Activated CD4-positive, CD25-positive, alpha-beta regulatory T cell treated with anti-CD3 and anti-CD28 coated beads, Interleukin-2, amount 50 U/mL, for 16 hours (primary cell): ENCODE data around the gene SAMD7.

Source experiments
- DNase-seq: peaks from one replicate; pipeline ENCODE4 v3.0.0-alpha.2; 2020; ENCODE audit warnings: low read depth, low spot score

Gene SAMD7

DNA sequence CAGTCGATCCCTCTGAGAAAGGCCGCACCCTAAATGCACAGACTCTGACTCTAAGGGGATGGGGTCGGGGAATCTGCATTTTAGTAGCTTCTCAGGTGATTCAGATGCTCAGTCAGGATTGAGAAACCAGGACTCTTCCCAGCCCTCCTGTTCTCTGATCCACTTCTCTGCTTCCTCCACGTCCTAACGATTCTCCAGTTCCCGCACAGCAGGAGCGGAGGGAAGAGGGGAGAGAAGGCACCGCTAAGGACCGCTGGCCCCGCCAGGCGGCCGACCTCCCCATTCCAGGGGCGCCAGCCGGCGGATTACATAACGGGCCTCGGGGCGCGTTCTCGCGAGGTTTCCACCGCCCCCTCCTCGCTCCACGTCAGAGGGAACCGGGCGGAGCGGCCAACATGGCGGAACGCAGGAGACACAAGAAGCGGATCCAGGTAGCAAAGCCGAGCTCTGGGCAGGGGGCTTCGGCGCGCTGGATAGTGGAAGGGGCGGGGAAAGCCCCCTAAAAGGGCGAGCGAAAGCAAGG is 55.1 kb downstream of the SAMD7 start, which contains the start of gene SEC62:
TSS of gene SEC62 (plus strand) at position 380 of the 523 bp plus-strand sequence. CDS start at position 396, 16 bp downstream.
- DNase-seq, result peak; percentile 88

DNA sequence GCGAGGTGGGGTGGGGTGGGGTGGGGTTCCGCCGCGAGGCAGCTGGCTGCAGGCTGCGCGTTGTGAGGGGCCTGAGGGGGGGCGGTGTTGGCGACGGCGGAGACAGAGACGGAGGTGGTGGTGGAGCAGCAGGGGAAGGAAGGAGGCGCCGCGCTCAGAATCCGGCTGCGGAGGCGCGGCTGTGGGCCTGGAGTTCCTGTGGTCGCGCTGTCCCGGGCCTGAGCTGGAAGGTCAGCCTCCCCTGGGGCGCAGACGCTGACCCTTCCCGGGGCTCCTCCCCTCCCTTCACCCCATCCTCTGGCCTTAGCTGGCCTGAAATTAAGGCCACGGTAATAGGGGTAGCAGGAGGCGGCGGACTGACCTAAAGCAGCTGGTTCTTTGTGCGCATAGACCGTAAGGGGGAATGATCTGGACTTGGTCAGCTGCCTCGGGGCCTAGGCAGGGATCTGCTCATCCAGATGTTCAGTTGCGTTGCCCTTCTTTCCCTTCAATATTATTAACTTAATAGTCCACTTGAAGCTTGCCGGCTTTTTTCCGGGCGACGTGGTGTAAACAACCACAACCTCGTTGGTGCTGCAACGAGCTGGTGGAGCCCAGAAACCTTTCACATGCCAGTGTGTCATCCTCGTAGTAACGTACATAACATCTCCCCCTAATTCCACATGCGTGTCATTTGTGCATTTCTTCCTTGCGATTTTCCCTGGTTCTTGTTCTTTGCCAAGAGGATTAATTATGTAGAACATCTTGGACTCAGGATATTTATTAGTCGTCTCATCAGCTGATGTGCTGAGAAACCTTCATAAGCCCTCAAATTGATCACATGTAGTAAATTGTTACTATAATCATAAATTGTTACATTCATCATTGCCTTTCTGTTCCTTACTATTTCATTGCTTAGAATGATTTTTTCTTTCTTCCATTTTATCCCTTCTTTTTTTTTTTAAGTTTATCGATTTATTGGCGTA is 55.9 kb downstream of the SAMD7 start:
- peak; percentile 2 for DNase-seq

DNA sequence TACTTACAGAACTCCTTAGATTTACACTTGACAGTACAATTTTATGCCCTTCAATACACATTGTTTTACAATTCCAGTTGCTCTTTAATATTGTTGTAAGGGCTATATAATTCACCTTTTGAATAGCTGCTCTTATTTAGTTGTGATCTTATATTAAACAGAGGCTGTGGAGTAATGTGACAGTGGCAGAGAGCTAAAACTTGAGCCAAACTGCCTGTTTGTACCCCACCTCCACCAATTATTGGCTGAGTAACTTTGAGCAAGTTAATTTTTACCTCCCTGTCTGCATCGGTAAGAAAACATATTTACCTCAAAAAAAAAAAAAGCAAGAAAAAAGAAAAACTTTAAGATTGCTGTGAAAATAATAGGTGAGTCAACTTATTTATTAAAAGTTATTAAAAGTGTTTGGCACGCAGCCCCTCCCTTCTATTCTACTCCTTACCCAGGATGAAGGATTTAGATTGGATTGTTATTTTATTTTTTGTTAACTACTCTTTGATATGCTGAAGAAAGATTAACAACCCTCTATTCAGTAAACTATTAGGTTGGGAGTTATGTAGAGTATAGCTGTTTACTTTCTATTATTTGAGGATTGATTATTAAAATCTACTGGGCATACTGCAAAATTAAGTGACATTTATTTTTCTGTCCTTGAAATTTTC is 57.0 kb downstream of the SAMD7 start:
- DNase-seq, result no peak

DNA sequence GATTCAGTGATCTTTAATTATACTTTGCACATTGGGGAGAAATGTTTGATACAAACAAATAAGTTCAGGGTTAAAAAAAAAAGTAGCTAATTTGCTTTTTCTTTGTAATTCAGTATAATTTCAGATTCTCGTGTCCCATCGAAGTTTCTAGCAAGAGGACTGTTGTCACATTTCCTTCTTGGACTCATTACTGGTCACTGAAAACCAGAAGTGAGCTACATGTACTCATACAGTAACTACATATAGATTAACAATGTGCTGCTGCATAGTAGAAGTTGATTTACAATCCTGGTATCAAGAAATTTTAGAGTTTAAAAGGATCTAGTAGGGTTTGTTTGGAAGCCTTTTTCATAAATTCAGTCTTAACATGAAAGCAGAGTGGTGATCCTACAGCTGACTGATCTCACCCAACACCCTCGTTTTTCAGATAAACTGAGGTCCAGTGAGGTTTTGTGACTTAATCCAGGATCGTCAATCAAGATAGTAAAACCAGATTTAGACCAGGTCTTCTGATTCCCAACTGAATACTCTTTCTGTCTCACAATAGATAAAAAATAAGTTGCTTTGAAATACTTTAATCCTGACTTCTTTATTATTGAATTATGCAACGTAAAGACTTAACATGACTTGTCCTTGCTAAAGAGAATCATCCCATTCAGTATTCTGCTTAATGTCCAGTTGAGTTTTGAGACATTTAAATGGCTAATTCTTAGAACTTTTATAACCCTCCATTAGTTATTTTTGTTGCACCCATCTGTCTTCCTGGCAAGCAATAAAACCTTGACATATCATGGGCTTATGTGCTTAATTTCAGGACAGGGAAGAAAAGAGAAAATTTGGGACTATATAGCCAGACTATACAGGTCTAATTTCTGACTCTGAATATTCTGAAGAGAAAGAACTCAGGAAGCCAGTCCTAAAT is 58.1 kb downstream of the SAMD7 start:
- DNase-seq, result no peak

DNA sequence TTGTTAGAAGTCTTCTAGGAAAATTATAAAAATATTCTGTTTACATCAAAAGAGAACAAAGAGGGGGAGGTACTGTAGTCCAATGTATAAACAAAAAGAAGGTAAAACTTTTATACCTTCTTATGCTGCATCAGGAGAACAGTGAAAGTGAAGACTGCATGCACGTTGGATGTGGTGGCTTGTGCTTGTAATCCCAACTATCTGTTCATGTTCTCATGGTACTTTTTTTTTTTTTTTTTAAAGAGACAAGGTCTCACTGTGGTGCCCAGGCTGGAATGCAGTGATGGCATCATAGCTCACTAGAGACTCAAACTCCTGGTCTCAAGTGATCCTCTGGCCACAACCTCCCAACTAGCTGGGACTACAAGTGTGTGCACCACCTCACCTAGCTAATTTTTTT is 59.5 kb downstream of the SAMD7 start:
- DNase-seq, result no peak

DNA sequence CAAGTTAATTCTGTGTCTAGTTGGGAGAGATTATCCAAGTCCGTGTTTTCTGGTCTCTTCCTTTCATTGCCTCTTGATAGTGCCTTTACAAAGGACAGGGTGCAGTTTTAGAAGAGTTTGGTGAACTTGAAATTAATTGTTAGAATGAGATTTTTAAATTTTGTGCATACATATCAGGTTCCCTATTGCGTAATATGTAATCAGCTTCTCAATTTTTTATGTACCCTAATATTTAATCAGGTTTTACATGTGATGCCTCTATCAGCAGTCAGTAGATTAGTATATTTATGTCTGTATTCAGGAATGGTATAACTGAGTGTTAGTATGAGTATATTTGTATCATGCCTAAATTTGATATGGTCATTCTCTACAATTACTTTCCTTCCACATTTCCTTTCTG is 60.1 kb downstream of the SAMD7 start:
- no peak for DNase-seq

DNA sequence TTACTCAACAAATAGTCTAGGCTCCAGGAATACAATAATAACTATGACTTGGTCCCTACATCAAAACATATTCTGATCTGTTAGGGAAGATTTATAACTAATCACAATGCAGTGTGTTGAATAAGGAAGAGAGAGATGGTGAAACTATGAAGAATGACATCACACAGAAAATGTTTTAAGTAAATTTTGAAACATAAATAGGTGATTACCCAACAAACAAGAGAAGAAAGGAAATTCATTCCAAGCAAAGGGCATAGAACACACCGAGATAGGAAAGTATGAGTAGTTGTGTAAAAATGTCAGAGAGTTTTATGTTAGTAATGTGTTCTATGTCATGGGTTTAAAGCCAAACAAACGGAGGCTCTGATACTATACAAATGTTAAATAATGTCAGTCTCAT is 68.7 kb downstream of the SAMD7 start:
- no peak for DNase-seq

DNA sequence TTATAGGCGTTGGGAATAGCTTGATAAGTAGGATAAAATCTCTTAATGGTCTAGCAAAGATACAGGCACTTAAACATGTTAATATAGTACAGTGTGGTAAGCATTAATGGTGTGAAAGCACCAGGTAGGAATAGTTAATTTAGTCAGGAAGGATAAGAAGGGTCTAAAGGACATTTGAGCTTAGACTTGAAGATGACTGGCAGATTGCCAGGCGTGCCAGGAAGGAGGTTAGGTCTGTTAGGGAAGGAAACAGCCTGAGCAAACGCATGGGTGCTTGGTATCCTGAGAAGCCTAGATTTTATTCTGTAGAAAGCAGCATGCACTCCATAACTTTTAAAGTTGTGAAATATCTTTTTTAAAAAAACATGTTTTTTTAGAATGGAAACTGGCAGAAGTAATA is 72.9 kb downstream of the SAMD7 start:
- no peak for DNase-seq
